VCaP (cell line): ENCODE measurements around the gene IL6R.

Experiments used
- H3K27ac ChIP-seq: fragments of 450-650 bp; 2 replicates; pipeline ENCODE4 v1.5.1; 2017
- CTCF ChIP-seq: fragments of 450-650 bp; conservative IDR thresholded peaks from 2 replicates; pipeline ENCODE4 v1.5.1; 2017; ENCODE audit warnings: mild to moderate bottlenecking, moderate library complexity

Gene IL6R

GRCh38 chr1:154495496-154496273, 90.5 kb downstream of the IL6R start:
- no peak overlapping the region for H3K27ac ChIP-seq

GRCh38 chr1:154496383-154496782, 91.2 kb downstream of the IL6R start:
- TF ChIP-seq CTCF = no peak
- H3K27ac ChIP-seq = no peak overlapping the region

More at GRCh38 chr1:154495496-154496273, 90.5 kb downstream of the IL6R start:
- no peak for TF ChIP-seq CTCF

- no peak overlapping the region for H3K27ac ChIP-seq
- no peak for TF ChIP-seq CTCF
Measured at GRCh38 chr1:154497026-154497806, 92.1 kb downstream of the IL6R start.

- no peak overlapping the region for H3K27ac ChIP-seq
- TF ChIP-seq CTCF = no peak
Measured at GRCh38 chr1:154499446-154499845, 94.3 kb downstream of the IL6R start.

- H3K27ac ChIP-seq = no peak overlapping the region
- TF ChIP-seq CTCF = no peak
Measured at GRCh38 chr1:154500533-154500932, 95.4 kb downstream of the IL6R start.

- no peak for TF ChIP-seq CTCF
- H3K27ac ChIP-seq = peak overlapping the region; percentile 47; the same call in 1 of the 2 replicates
Measured at GRCh38 chr1:154501423-154502065, 96.4 kb downstream of the IL6R start.

GRCh38 chr1:154502066-154502743, 97.1 kb downstream of the IL6R start, which contains the start of the genes SHE and TDRD10:
Gene SHE (minus strand): TSS chr1:154502412. CDS start chr1:154502026, 386 bp downstream.
Gene TDRD10 (plus strand): TSS chr1:154502219. CDS start chr1:154506904, 4,685 bp downstream.
- TF ChIP-seq CTCF = no peak

More at GRCh38 chr1:154502066-154502743, 97.1 kb downstream of the IL6R start, which contains the start of the genes SHE and TDRD10:
- peak within 1 kb of the TSS; percentile 47; the same call in 1 of the 2 replicates for H3K27ac ChIP-seq
